Sciatic nerve (tissue), 2 donors: ENCODE data around the gene DGCR2. TPM values are rescaled to one million over a fixed set of nuclear protein-coding genes. Genes with fewer than 3 reads are reported as not detected.

Source experiments
- ATAC-seq: fragments of 200-7000 bp; cut with Tn5 transposase; one replicate; pipeline ENCODE4 v1.9.1; 2020; ENCODE audit warnings: mild to moderate bottlenecking, moderate library complexity
- DNase-seq: peaks from one replicate; pipeline ENCODE4 v3.0.0-alpha.2; 2020; ENCODE audit warnings: low spot score
- intact Hi-C: fragments of 100-400 bp; cut with DNase I; formaldehyde crosslinking; loops from one replicate; pipeline ENCODE4 v1.14.2; 2022
- total RNA-seq: library from RNA; stranded (reverse); fragmentation: NEBNext Ultra II Directional; extraction: Animal tissue kit (Norgen Biotek cat#: 25700); gene quantifications from one replicate; pipeline ENCODE4 v1.2.1, GENCODE V29; 2021
- donor health status: DM: no; HTN: no; CAD: no.
- donor health status: DM: no; HTN: no; CAD: no.

The DGCR2 gene
- total RNA-seq, 1 donor from 2014 or later, result 37.2 TPM

GRCh38 chr22:19113429-19113828 lies 8.8 kb downstream of the DGCR2 start:
- DNase-seq (no peak), ATAC-seq (no peak)

GRCh38 chr22:19111584-19111983 lies 10.6 kb downstream of the DGCR2 start:
- ATAC-seq, result no peak
- intact Hi-C loops, result no loop called here
- DNase-seq, result peak; percentile 18

More at GRCh38 chr22:19113429-19113828, 8.8 kb downstream of the DGCR2 start:
- intact Hi-C loops, result no loop called here

GRCh38 chr22:19111140-19111539 lies 11.1 kb downstream of the DGCR2 start:
- ATAC-seq (no peak), DNase-seq (peak; percentile 17)
- intact Hi-C loops, result no loop called here

GRCh38 chr22:19110646-19111045 lies 11.6 kb downstream of the DGCR2 start:
- DNase-seq, result no peak
- intact Hi-C loops, result no loop called here
- ATAC-seq, result no peak

GRCh38 chr22:19110064-19110458 lies 12.2 kb downstream of the DGCR2 start:
- DNase-seq, result no peak
- intact Hi-C loops, result no loop called here

GRCh38 chr22:19109198-19110063 lies 12.8 kb downstream of the DGCR2 start:
- ATAC-seq, result peak; percentile 90
- intact Hi-C loops, result loop anchor here (10.0 kb wide), 1 partner anchor 65 kb away; no protein-coding TSS in a partner anchor
- DNase-seq, result peak; percentile 15

More at GRCh38 chr22:19110064-19110458, 12.2 kb downstream of the DGCR2 start:
- no peak for ATAC-seq

GRCh38 chr22:19108807-19109197 lies 13.4 kb downstream of the DGCR2 start:
- DNase-seq, result no peak
- intact Hi-C loops, result loop anchor here (10.0 kb wide), 1 partner anchor 64 kb away; no protein-coding TSS in a partner anchor
- no peak for ATAC-seq

- intact Hi-C loops, result loop anchor here (10.0 kb wide), 1 partner anchor 63 kb away; no protein-coding TSS in a partner anchor
- no peak for ATAC-seq
- peak; percentile 4 for DNase-seq
Measured at GRCh38 chr22:19107730-19108074, 14.5 kb downstream of the DGCR2 start.

- intact Hi-C loops, result loop anchor here (10.0 kb wide), 1 partner anchor 62 kb away; no protein-coding TSS in a partner anchor
- peak; percentile 13 for DNase-seq
- no peak for ATAC-seq
Measured at GRCh38 chr22:19106886-19107729, 15.1 kb downstream of the DGCR2 start.

GRCh38 chr22:19105867-19106802 lies 16.1 kb downstream of the DGCR2 start:
- DNase-seq (peak; percentile 54), ATAC-seq (no peak)
- intact Hi-C loops, result loop anchor here (10.0 kb wide), 1 partner anchor 61 kb away; no protein-coding TSS in a partner anchor

GRCh38 chr22:19105456-19105855 lies 16.8 kb downstream of the DGCR2 start:
- no peak for ATAC-seq
- peak; percentile 35 for DNase-seq
- intact Hi-C loops, result loop anchor here (10.0 kb wide), 1 partner anchor 61 kb away; no protein-coding TSS in a partner anchor

- peak; percentile 51 for DNase-seq
- no peak for ATAC-seq
- intact Hi-C loops, result loop anchor here (10.0 kb wide), 1 partner anchor 59 kb away; no protein-coding TSS in a partner anchor
Measured at GRCh38 chr22:19103880-19104821, 18.1 kb downstream of the DGCR2 start.

GRCh38 chr22:19098157-19098556 lies 24.1 kb downstream of the DGCR2 start:
- DNase-seq (no peak), ATAC-seq (peak; percentile 42)
- intact Hi-C loops, result no loop called here

- intact Hi-C loops, result no loop called here
- DNase-seq, result no peak
- ATAC-seq, result peak; percentile 26
Measured at GRCh38 chr22:19097518-19097917, 24.7 kb downstream of the DGCR2 start.

- DNase-seq (no peak), ATAC-seq (no peak)
- intact Hi-C loops, result no loop called here
Measured at GRCh38 chr22:19096555-19096954, 25.7 kb downstream of the DGCR2 start.

GRCh38 chr22:19094393-19094997 lies 27.7 kb downstream of the DGCR2 start:
- ATAC-seq (no peak), DNase-seq (no peak)
- intact Hi-C loops, result no loop called here

GRCh38 chr22:19092725-19093124 lies 29.5 kb downstream of the DGCR2 start:
- intact Hi-C loops, result no loop called here
- no peak for ATAC-seq
- DNase-seq, result no peak
